MM.1S (cell line): Measurements from ENCODE around the gene RPS6KA2.

ENCODE experiments used
- DNase-seq: peaks from one replicate; pipeline ENCODE4 v3.0.0-alpha.2; 2015
- H2AFZ ChIP-seq: fragments of 300-600 bp; sonication (generic); 2 replicates; pipeline ENCODE4 v1.6.0; 2016; ENCODE audit warnings: antibody characterized with exemption, low read length
- H3F3A ChIP-seq: fragments of 300-600 bp; sonication (generic); 2 replicates; pipeline ENCODE4 v1.6.1; 2016; ENCODE audit warnings: mild to moderate bottlenecking, antibody characterized with exemption, low read length, moderate library complexity, mixed read lengths; ENCODE audit not compliant: insufficient read depth
- H3K27ac ChIP-seq: fragments of 300-600 bp; sonication (generic); 2 replicates; pipeline ENCODE4 v1.5.1; 2016; ENCODE audit warnings: mild to moderate bottlenecking, low read length
- H3K27me3 ChIP-seq: fragments of 300-600 bp; sonication (generic); replicated peaks from 2 replicates; pipeline ENCODE4 v1.6.0; 2016; ENCODE audit warnings: low read length; ENCODE audit not compliant: insufficient read depth
- H3K36me3 ChIP-seq: fragments of 300-600 bp; sonication (generic); replicated peaks from 2 replicates; pipeline ENCODE4 v1.6.1; 2016; ENCODE audit warnings: mild to moderate bottlenecking, low read length, mixed read lengths; ENCODE audit not compliant: insufficient read depth
- H3K4me1 ChIP-seq: fragments of 300-600 bp; sonication (generic); 2 replicates; pipeline ENCODE4 v1.6.1; 2016; ENCODE audit warnings: low read length, mixed read lengths
- H3K4me2 ChIP-seq: fragments of 300-600 bp; sonication (generic); 2 replicates; pipeline ENCODE4 v1.6.0; 2016; ENCODE audit warnings: low read depth, low read length
- H3K4me3 ChIP-seq: fragments of 300-600 bp; sonication (generic); 2 replicates; pipeline ENCODE4 v1.5.1; 2016; ENCODE audit warnings: low read length, mixed read lengths
- H3K79me2 ChIP-seq: fragments of 300-600 bp; sonication (generic); 2 replicates; pipeline ENCODE4 v1.6.1; 2016; ENCODE audit warnings: mixed run types, low read length, mixed read lengths
- H3K9ac ChIP-seq: fragments of 300-600 bp; sonication (generic); 2 replicates; pipeline ENCODE4 v1.6.1; 2016; ENCODE audit warnings: low read length, mixed read lengths
- H3K9me2 ChIP-seq: fragments of 300-600 bp; sonication (generic); replicated peaks from 2 replicates; pipeline ENCODE4 v1.6.1; 2016; ENCODE audit warnings: mild to moderate bottlenecking, low read length, mixed read lengths; ENCODE audit not compliant: insufficient read depth
- H3K9me3 ChIP-seq: fragments of 300-600 bp; sonication (generic); replicated peaks from 2 replicates; pipeline ENCODE4 v1.6.1; 2016; ENCODE audit warnings: mild to moderate bottlenecking, low read length, mixed read lengths; ENCODE audit not compliant: insufficient read depth
- H4K20me1 ChIP-seq: fragments of 300-600 bp; sonication (generic); 2 replicates; pipeline ENCODE4 v1.6.1; 2016; ENCODE audit warnings: mild to moderate bottlenecking, low read length, moderate library complexity, mixed read lengths; ENCODE audit not compliant: insufficient read depth
- CTCF ChIP-seq: fragments of 300-600 bp; sonication (generic); IDR thresholded peaks from 2 replicates; pipeline ENCODE4 v1.5.1; 2016; ENCODE audit warnings: antibody characterized with exemption, low read length, mixed read lengths
- EZH2 ChIP-seq: fragments of 300-600 bp; sonication (generic); optimal IDR thresholded peaks from 2 replicates; pipeline ENCODE3; 2017; ENCODE audit warnings: low read depth, mild to moderate bottlenecking, antibody characterized with exemption, low read length, mixed read lengths
- EZH2phosphoT487 ChIP-seq: fragments of 300-600 bp; sonication (generic); IDR thresholded peaks from 2 replicates; pipeline ENCODE4 v1.6.1; 2018; ENCODE audit warnings: antibody characterized with exemption, low read length

Gene RPS6KA2

GRCh38 chr6:166614589-166614988, 12.5 kb downstream of the RPS6KA2 start:
- TF ChIP-seq EZH2 (no peak), CTCF (no peak), EZH2phosphoT487 (no peak)
- Histone ChIP-seq H3K27ac (no peak overlapping the region), H4K20me1 (no peaks in the 10 kb centered on the region), H3K79me2 (no peaks in the 10 kb centered on the region), H3F3A (no peaks in the 10 kb centered on the region), H3K27me3 (no peaks in the 10 kb centered on the region), H3K4me1 (no peaks in the 10 kb centered on the region), H3K4me3 (no peak overlapping the region), H3K9ac (no peak overlapping the region), H3K4me2 (no peak overlapping the region), H3K9me3 (no peaks in the 10 kb centered on the region), H3K9me2 (no peaks in the 10 kb centered on the region), H2AFZ (no peak overlapping the region), H3K36me3 (no peaks in the 10 kb centered on the region)
- DNase-seq = no peak

GRCh38 chr6:166614171-166614583, 12.9 kb downstream of the RPS6KA2 start:
- Histone ChIP-seq H3F3A (no peaks in the 10 kb centered on the region), H3K27me3 (no peaks in the 10 kb centered on the region), H3K9me2 (no peaks in the 10 kb centered on the region), H3K36me3 (no peaks in the 10 kb centered on the region), H3K4me3 (no peak overlapping the region), H3K4me1 (no peaks in the 10 kb centered on the region), H3K27ac (no peak overlapping the region), H2AFZ (no peak overlapping the region), H3K9ac (no peak overlapping the region), H3K4me2 (no peak overlapping the region), H4K20me1 (no peaks in the 10 kb centered on the region), H3K9me3 (no peaks in the 10 kb centered on the region), H3K79me2 (no peaks in the 10 kb centered on the region)
- DNase-seq = no peak
- TF ChIP-seq CTCF (no peak), EZH2phosphoT487 (no peak), EZH2 (no peak)

GRCh38 chr6:166613027-166613426, 14.0 kb downstream of the RPS6KA2 start:
- no peak for DNase-seq
- Histone ChIP-seq H3K4me2 (no peak overlapping the region), H3K4me3 (no peak overlapping the region), H2AFZ (no peak overlapping the region), H3K79me2 (no peaks in the 10 kb centered on the region), H3K27me3 (no peaks in the 10 kb centered on the region), H3K9me3 (no peaks in the 10 kb centered on the region), H4K20me1 (no peaks in the 10 kb centered on the region), H3K9me2 (no peaks in the 10 kb centered on the region), H3K4me1 (no peaks in the 10 kb centered on the region), H3F3A (no peaks in the 10 kb centered on the region), H3K27ac (no peak overlapping the region), H3K36me3 (no peaks in the 10 kb centered on the region), H3K9ac (no peak overlapping the region)
- TF ChIP-seq EZH2 (no peak), CTCF (no peak), EZH2phosphoT487 (no peak)
